Measurements from ENCODE around the gene SALL1. TPM values are rescaled to one million over a fixed set of nuclear protein-coding genes. Genes with fewer than 3 reads are reported as not detected.

The SALL1 gene
- total RNA-seq, 1 experiment from 2014 or later: 101 TPM

GRCh38 chr16:51129105-51129504 is 22.0 kb downstream of the SALL1 start:
- no peak for DNase-seq
- Histone ChIP-seq H4K20me1 (ENCODE audit: control insufficient read depth, insufficient read depth, insufficient read length) (no peaks in the 10 kb centered on the region), H3K4me1 (ENCODE audit: insufficient read depth, low read length) (no peaks in the 10 kb centered on the region), H3K27ac (ENCODE audit: insufficient read length, low read depth, low read length) (no peak overlapping the region), H3K9me3 (ENCODE audit: control insufficient read depth, low read depth, low read length) (no peaks in the 10 kb centered on the region), H2AK5ac (ENCODE audit: insufficient read length, low read length) (no peak overlapping the region), H2BK5ac (ENCODE audit: insufficient read length, low read length) (no peak overlapping the region), H2BK120ac (ENCODE audit: low read depth, low read length, poor library complexity, severe bottlenecking) (no peak overlapping the region), H4K8ac (replicated peaks; ENCODE audit: insufficient read length, low read depth, low read length) (no peak overlapping the region), H3K4ac (ENCODE audit: low read depth, low read length) (no peak overlapping the region), H3K23ac (ENCODE audit: insufficient read length, low read depth, low read length) (no peak overlapping the region), H2BK20ac (ENCODE audit: low read depth, low read length, poor library complexity, severe bottlenecking) (no peak overlapping the region), H3K23me2 (ENCODE audit: insufficient read length, low read depth, low read length, poor library complexity, severe bottlenecking) (peaks cover 7% of the 10 kb centered on the region), H4K91ac (ENCODE audit: insufficient read length, low read depth, low read length) (no peak overlapping the region), H3K56ac (ENCODE audit: insufficient read length, low read depth, low read length) (no peak overlapping the region), H3K79me1 (ENCODE audit: insufficient read depth, low read depth, low read length, poor library complexity, severe bottlenecking) (no peaks in the 10 kb centered on the region), H2BK12ac (ENCODE audit: insufficient read length, low read depth, low read length) (no peak overlapping the region), H4K5ac (ENCODE audit: insufficient read length, low read depth, low read length) (no peak overlapping the region), H3K27me3 (ENCODE audit: insufficient read depth, low read length) (no peaks in the 10 kb centered on the region), H3K4me2 (ENCODE audit: insufficient read depth, insufficient read length, low read length) (no peak overlapping the region), H3K79me2 (ENCODE audit: insufficient read depth, low read length) (no peaks in the 10 kb centered on the region), H3T11ph (ENCODE audit: low read length) (no peak overlapping the region), H3K9ac (ENCODE audit: extremely low read depth, insufficient read length, low read length) (no peak overlapping the region), H3K14ac (ENCODE audit: insufficient read depth, low read length) (no peak overlapping the region), H2AFZ (ENCODE audit: low read length) (no peak overlapping the region), H3K18ac (ENCODE audit: insufficient read length, low read depth, low read length) (no peak overlapping the region), H2BK15ac (ENCODE audit: low read depth, low read length) (no peak overlapping the region)
- WGBS (ENCODE audit: extremely low coverage, insufficient read length, low lambda C conversion rate): no CpG with 5 or more reads among the region's 8 CpGs
- peaks cover 54 to 55% of the 10 kb centered on the region in 2 experiments for H3K4me1 Mint-ChIP-seq
- H3K36me3 Mint-ChIP-seq (ENCODE audit: insufficient read depth in 1 of 3, low read depth in 3 of 3): no peaks in the 10 kb centered on the region
- TF ChIP-seq CTCF (conservative IDR thresholded peaks at IDR 0.05): no peak
- H3K27ac Mint-ChIP-seq: no peak overlapping the region; a peak in 1 of 7 replicates
- H3K27me3 Mint-ChIP-seq (ENCODE audit: low read depth): peaks cover 7% of the 10 kb centered on the region
- H3K4me3 Mint-ChIP-seq: no peak overlapping the region
- H3K9me3 Mint-ChIP-seq: no peaks in the 10 kb centered on the region; a peak in 1 of 5 replicates
